Pancreas (tissue), 10 donors: ENCODE data around the gene RSRC2. TPM values are rescaled to one million over a fixed set of nuclear protein-coding genes. Genes with fewer than 3 reads are reported as not detected.
"Not testable (repeated sequence)": the region's sequence is repeated elsewhere in the genome, so short reads cannot be mapped to it uniquely, and the experiment has no call there.

Experiments
- ATAC-seq, 4 donors: fragments of 200-7000 bp; cut with Tn5 transposase; one replicate each; pipeline versions ENCODE4 v1.8.0 to v1.9.1; 2020; ENCODE audit warnings: mild to moderate bottlenecking in 4 of 4, moderate library complexity in 4 of 4
- DNase-seq, 6 donors: peaks; one replicate each; pipeline ENCODE4 v3.0.0-alpha.2; 2020
- FAIRE-seq: peaks from 2 replicates; lab custom pipeline; 2012; peaks lifted over from hg19 to GRCh38; lab: Jason Lieb, UNC
- H3K27ac ChIP-seq, 4 donors: fragments of 200-600 bp; sonication (generic); 1 replicate in 3 of 4; 2 replicates in 1 of 4; pipeline versions ENCODE4 v1.5.0 to v1.8.0; 2020
- H3K27me3 ChIP-seq, 4 donors: fragments of 200-600 bp; one replicate each; pipeline ENCODE4 v1.8.0; 2021
- H3K36me3 ChIP-seq, 3 donors: fragments of 200-600 bp; sonication (generic) in 1 of 3; one replicate each; pipeline versions ENCODE4 v1.5.0 to v1.8.0; 2020 to 2021
- H3K4me1 ChIP-seq, 3 donors: fragments of 200-600 bp; one replicate each; pipeline ENCODE4 v1.8.0; 2021
- H3K4me3 ChIP-seq, 4 donors: fragments of 200-600 bp; sonication (generic) in 2 of 4; one replicate each; pipeline versions ENCODE4 v1.5.0 to v1.8.0; 2020 to 2021
- H3K9me3 ChIP-seq, 4 donors: fragments of 200-600 bp; one replicate each; pipeline ENCODE4 v1.8.0; 2021
- WGBS, 2 donors: extraction: QIAGEN DNeasy Blood & Tissue Kit; methylation state at CpG; one replicate each; pipeline ENCODE4 v1.1.7; 2013; 5-methylcytosine and 5-hydroxymethylcytosine counted together
- intact Hi-C, 3 donors: fragments of 100-400 bp; cut with DNase I; formaldehyde crosslinking; loops; one replicate each; pipeline versions ENCODE4 v1.11.1 to v1.14.2; 2022
- polyA plus RNA-seq, 2 donors: library from polyadenylated mRNA; stranded (reverse); fragments of 200-250 nt; gene quantifications; one replicate each; pipeline ENCODE4 v1.2.3, GENCODE V29; 2013
- total RNA-seq, 6 donors: library from RNA; stranded (reverse); fragmentation: NEBNext Ultra II Directional in 4 of 6; extraction: Animal tissue kit (Norgen Biotek cat#: 25700) in 4 of 6; gene quantifications; one replicate each; pipeline versions ENCODE4 v1.2.1 to v1.2.4, GENCODE V29; 2021 to 2023
- TF ChIP-seq, protein P1 (sequence below), 4 donors: fragments of 200-600 bp; sonication (generic) in 3 of 4; IDR thresholded peaks; one replicate each; pipeline versions ENCODE4 v1.5.0 to v1.8.0; 2021; ENCODE audit warnings: antibody characterized with exemption in 4 of 4
- donor health status: healthy with polysubstance abuse.
- donor health status: DM: no; HTN: no; CAD: no; lungs with moderate emphysema.
- donor health status: DM: no; HTN: no; CAD: no.
- donor health status: control.
- donor health status: control.
- donor health status: Bipolar disorder and iron deficiency.
- donor health status: DM: yes; HTN: yes; CAD: no.
- donor health status: DM: no; HTN: no; CAD: no.
- donor health status: DM: no; HTN: no; CAD: no.
- donor health status: DM: yes; HTN: yes; CAD: no.

RSRC2 gene
- total RNA-seq (10 to 100 TPM; 17.1 to 37.3 (median 26.5) TPM), polyA plus RNA-seq (10 to 100 TPM; 38.2 to 70.6 TPM)

DNA sequence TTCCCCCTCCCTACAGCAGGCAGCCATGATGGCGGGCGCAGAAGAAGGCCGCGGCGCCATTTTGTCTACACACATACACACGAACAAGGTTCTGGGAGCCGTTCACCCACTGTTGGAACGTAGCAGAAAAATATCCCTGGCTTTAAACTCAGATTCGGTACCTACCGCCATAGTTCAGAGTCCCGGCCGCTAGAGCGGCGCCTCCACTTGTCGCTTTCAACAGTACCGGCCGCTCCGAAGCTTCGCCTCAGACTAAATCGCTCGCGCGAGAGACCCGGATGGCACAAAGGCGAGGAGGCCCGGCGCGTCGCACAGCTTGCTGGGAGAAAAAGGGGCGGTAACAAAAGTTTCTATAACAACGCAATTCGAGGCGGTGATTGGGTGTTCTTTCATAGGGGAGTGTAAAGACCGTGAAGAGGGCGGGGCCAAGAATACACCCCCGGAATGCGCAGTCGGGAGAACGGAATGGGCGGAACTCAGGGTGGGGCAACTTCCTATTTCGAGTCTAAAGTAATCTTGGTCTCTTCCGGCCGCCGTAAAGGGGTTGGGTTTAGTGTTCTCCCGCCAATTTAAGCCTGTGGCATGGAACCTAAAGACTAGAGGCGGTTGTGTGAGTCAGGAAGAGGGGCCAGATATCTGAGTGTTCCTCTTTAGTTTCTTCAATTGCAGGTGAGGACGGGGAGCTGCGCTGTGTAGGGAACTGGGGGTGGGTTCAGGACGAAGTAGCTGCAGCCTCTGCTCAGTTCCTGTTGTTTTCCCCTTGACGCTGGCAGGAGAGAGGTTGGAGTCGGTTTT is at the start of gene RSRC2, which contains the start of gene KNTC1:
Gene RSRC2, minus strand, starts transcription at position 254 of the 795 bp plus-strand sequence. Its CDS starts 83 bp downstream, at position 171.
Gene KNTC1, plus strand, starts transcription at position 567 of the 795 bp plus-strand sequence. CDS start 2,815 bp downstream, outside the sequence.
- DNase-seq (peak; percentile 94 to 99 (median 98)), ATAC-seq (peak; percentile 91 to 95 (median 94)), FAIRE-seq (peak; percentile 97)
- WGBS, 2 donors, result 0% methylated on average over 51 of the region's 51 CpGs
- no peaks in the 10 kb centered on the region for H3K9me3 ChIP-seq
- peaks cover 24 to 39% (median 33%) of the 10 kb centered on the region in 3 donors for H3K4me1 ChIP-seq
- no peaks in the 10 kb centered on the region for H3K27me3 ChIP-seq
- H3K4me3 ChIP-seq, result peak within 1 kb of the TSS; percentile 31 to 61 (median 45)
- intact Hi-C loops, result no loop called here
- TF ChIP-seq, protein P1, sequence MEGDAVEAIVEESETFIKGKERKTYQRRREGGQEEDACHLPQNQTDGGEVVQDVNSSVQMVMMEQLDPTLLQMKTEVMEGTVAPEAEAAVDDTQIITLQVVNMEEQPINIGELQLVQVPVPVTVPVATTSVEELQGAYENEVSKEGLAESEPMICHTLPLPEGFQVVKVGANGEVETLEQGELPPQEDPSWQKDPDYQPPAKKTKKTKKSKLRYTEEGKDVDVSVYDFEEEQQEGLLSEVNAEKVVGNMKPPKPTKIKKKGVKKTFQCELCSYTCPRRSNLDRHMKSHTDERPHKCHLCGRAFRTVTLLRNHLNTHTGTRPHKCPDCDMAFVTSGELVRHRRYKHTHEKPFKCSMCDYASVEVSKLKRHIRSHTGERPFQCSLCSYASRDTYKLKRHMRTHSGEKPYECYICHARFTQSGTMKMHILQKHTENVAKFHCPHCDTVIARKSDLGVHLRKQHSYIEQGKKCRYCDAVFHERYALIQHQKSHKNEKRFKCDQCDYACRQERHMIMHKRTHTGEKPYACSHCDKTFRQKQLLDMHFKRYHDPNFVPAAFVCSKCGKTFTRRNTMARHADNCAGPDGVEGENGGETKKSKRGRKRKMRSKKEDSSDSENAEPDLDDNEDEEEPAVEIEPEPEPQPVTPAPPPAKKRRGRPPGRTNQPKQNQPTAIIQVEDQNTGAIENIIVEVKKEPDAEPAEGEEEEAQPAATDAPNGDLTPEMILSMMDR (IDR thresholded peaks at IDR 0.05), result no peak
- H3K27ac ChIP-seq, result peak within 1 kb of the TSS; percentile 95 to 99 (median 98)
- peaks cover 0 to 4% (median under 1%) of the 10 kb centered on the region in 3 donors for H3K36me3 ChIP-seq

DNA sequence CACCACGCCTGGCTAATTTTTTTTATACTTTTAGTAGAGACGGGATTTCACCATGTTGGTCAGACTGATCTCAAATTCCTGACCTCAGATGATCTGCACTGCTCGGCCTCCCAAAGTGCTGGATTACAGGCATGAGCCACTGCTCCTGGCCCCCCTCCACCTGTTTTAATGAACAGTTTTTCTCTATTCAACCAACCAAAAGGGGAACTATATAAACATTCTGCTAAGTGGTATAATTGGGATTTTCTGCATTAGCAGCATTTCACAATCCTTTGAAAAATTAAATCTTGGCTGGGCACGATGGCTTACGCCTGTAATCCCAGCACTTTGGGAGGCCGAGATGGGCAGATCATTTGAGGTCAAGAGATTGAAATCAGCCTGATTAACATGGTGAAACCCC is 45.1 kb upstream of the RSRC2 start:
- TF ChIP-seq, protein P1 (IDR thresholded peaks at IDR 0.05), result no peak
- H3K36me3 ChIP-seq, result peaks cover 0 to 7% (median 0%) of the 10 kb centered on the region in 3 donors
- no peak for FAIRE-seq
- no peaks in the 10 kb centered on the region for H3K9me3 ChIP-seq
- no peaks in the 10 kb centered on the region for H3K27me3 ChIP-seq
- no peak for ATAC-seq
- intact Hi-C loops, result no loop called here
- H3K4me3 ChIP-seq, result no peak overlapping the region
- 90 to 91% methylated on average over 6 of the region's 6 CpGs for WGBS, 2 donors
- DNase-seq, result no peak
- no peaks in the 10 kb centered on the region for H3K4me1 ChIP-seq
- no peak overlapping the region for H3K27ac ChIP-seq

- H3K4me3 ChIP-seq, ATAC-seq, H3K27ac ChIP-seq, H3K9me3 ChIP-seq, H3K4me1 ChIP-seq, H3K27me3 ChIP-seq, H3K36me3 ChIP-seq, DNase-seq, intact Hi-C loops, FAIRE-seq: not testable (repeated sequence)
- WGBS, 2 donors, result 88 to 90% methylated on average over 3 of the region's 3 CpGs
These were observed 43.3 kb upstream of the RSRC2 start for GRCh38 chr12:122570006-122570405.

GRCh38 chr12:122569288-122569687 is 42.6 kb upstream of the RSRC2 start:
- H3K4me3 ChIP-seq, result no peak overlapping the region
- H3K4me1 ChIP-seq, result no peaks in the 10 kb centered on the region
- H3K9me3 ChIP-seq, result no peaks in the 10 kb centered on the region
- TF ChIP-seq, protein P1 (IDR thresholded peaks at IDR 0.05), result no peak
- intact Hi-C loops, result no loop called here
- 97 to 100% methylated on average over 5 of the region's 5 CpGs for WGBS, 2 donors
- peaks cover 0 to 4% (median 0%) of the 10 kb centered on the region in 3 donors for H3K36me3 ChIP-seq
- no peak for DNase-seq
- no peak for ATAC-seq
- no peaks in the 10 kb centered on the region for H3K27me3 ChIP-seq
- FAIRE-seq, result no peak
- no peak overlapping the region for H3K27ac ChIP-seq

DNA sequence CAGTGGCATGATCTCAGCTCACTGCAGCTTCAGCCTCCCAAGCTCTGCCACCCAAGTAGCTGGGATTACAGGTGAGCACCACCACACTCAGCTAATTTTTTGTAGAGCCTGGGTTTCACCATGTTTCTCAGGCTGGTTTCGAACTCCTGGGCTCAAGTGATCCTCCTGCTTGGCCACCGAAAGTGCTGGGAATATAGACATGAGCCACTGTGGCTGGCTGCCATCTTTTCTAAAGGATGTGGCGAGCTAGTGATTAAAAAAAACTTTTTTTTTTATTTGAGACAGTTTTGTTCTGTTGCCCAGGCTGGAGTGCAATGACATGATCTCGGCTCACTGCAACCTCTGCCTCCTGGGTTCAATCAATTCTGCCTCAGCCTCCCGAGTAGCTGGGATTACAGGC is 40.1 kb upstream of the RSRC2 start:
- DNase-seq (peak in 3 of 6 donors; percentile 26 to 34 (median 27)), ATAC-seq (peak in 2 of 4 donors; percentile 24 to 60)
- H3K4me1 ChIP-seq, H3K4me3 ChIP-seq, H3K36me3 ChIP-seq, H3K27me3 ChIP-seq, intact Hi-C loops, H3K27ac ChIP-seq, H3K9me3 ChIP-seq, FAIRE-seq: not testable (repeated sequence)
- 50 to 55% methylated on average over 5 of the region's 5 CpGs for WGBS, 2 donors
